ENCODE results near the gene DBH. TPM values are rescaled to one million over a fixed set of nuclear protein-coding genes. Genes with fewer than 3 reads are reported as not detected.

The DBH gene
- total RNA-seq, 1 experiment from 2014 or later: not detected

DNA sequence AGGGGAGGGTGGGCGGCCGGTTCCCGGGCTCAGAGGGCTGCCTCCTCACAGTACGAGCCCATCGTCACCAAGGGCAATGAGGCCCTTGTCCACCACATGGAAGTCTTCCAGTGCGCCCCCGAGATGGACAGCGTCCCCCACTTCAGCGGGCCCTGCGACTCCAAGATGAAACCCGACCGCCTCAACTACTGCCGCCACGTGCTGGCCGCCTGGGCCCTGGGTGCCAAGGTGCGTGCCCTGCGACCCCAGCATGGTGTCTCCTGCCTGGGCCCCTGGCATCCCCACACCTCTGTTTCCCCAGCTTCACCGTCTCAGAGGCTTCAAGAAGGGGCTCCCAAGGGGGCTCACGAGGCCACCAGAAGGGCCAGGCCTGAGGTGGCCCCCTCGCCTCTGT is 7.2 kb downstream of the DBH start:
- H3K4me1 ChIP-seq (ENCODE audit: insufficient read depth, low read length, poor library complexity, severe bottlenecking): no peaks in the 10 kb centered on the region
- no peak overlapping the region for H3K4me3 ChIP-seq (ENCODE audit: low read depth, low read length, poor library complexity, severe bottlenecking)
- BruUV-seq (replicated peaks): no TSS peak
- CTCF ChIA-PET: no interaction called here
- no peak for TF ChIP-seq EZH2 (IDR thresholded peaks at IDR 0.05; ENCODE audit: borderline replicate concordance, low read depth, low read length, poor library complexity, severe bottlenecking)
- TF ChIP-seq, protein P1, sequence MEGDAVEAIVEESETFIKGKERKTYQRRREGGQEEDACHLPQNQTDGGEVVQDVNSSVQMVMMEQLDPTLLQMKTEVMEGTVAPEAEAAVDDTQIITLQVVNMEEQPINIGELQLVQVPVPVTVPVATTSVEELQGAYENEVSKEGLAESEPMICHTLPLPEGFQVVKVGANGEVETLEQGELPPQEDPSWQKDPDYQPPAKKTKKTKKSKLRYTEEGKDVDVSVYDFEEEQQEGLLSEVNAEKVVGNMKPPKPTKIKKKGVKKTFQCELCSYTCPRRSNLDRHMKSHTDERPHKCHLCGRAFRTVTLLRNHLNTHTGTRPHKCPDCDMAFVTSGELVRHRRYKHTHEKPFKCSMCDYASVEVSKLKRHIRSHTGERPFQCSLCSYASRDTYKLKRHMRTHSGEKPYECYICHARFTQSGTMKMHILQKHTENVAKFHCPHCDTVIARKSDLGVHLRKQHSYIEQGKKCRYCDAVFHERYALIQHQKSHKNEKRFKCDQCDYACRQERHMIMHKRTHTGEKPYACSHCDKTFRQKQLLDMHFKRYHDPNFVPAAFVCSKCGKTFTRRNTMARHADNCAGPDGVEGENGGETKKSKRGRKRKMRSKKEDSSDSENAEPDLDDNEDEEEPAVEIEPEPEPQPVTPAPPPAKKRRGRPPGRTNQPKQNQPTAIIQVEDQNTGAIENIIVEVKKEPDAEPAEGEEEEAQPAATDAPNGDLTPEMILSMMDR (conservative IDR thresholded peaks at IDR 0.05; ENCODE audit: low read depth, low read length): no peak
- no peak overlapping the region for H3K27ac ChIP-seq (ENCODE audit: low read depth, low read length, poor library complexity, severe bottlenecking)
- POLR2A ChIA-PET (ENCODE audit: low non-redundant PET): no interaction called here
- H3K36me3 ChIP-seq (ENCODE audit: insufficient read depth, low read length, poor library complexity, severe bottlenecking): no peaks in the 10 kb centered on the region
- no peaks in the 10 kb centered on the region for H3K9me3 ChIP-seq (ENCODE audit: low read depth, low read length, poor library complexity, severe bottlenecking)
- DNase-seq (ENCODE audit: low spot score): no peak
- no peaks in the 10 kb centered on the region for H3K27me3 ChIP-seq (replicated peaks; ENCODE audit: insufficient read depth, low read depth, low read length, poor library complexity)
- intact Hi-C loops (cut with micrococcal nuclease; ENCODE audit: unreplicated experiment): no loop called here

DNA sequence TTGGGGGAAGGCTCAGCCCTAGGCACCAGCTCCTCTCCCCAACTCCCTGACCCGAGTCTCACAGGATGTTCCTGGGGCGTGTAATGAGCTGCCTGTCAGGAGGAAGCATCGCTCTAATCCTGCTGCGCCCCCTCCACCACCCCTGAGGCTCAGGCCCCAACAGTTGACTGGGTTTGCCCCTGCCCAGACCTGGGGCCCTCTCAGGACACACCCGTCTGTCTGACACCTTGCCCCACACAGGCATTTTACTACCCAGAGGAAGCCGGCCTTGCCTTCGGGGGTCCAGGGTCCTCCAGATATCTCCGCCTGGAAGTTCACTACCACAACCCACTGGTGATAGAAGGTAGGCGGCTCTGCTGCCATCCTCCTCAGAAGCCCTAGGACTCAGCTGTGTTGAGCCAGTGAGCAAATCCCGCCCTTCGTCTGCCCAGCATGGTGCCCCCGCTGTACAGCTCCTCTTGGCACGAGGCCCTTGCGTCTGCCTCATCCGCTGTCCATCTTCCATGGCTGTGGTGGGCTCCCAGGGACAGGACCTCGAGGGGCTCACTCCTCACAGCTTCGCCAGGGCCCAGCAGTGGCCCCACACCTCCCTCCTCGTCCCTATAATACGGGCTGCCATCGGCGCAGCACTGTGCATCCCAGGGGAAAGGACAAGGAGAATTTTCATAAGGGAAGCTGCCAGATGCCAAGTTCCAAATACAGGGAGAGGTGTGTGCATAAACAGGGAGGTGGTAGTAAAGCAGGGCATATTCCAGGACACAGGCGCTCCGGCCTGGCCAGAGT is 8.0 kb downstream of the DBH start:
- DNase-seq (ENCODE audit: low spot score): no peak
- TF ChIP-seq, protein P1 (conservative IDR thresholded peaks at IDR 0.05; ENCODE audit: low read depth, low read length): no peak
- TF ChIP-seq EZH2 (IDR thresholded peaks at IDR 0.05; ENCODE audit: borderline replicate concordance, low read depth, low read length, poor library complexity, severe bottlenecking): no peak
- BruUV-seq (replicated peaks): no TSS peak
- ChIA-PET CTCF (no interaction called here), POLR2A (ENCODE audit: low non-redundant PET) (no interaction called here)
- Histone ChIP-seq H3K4me3 (ENCODE audit: low read depth, low read length, poor library complexity, severe bottlenecking) (no peak overlapping the region), H3K9me3 (ENCODE audit: low read depth, low read length, poor library complexity, severe bottlenecking) (no peaks in the 10 kb centered on the region), H3K27ac (ENCODE audit: low read depth, low read length, poor library complexity, severe bottlenecking) (no peak overlapping the region), H3K27me3 (replicated peaks; ENCODE audit: insufficient read depth, low read depth, low read length, poor library complexity) (peaks cover 6% of the 10 kb centered on the region), H3K4me1 (ENCODE audit: insufficient read depth, low read length, poor library complexity, severe bottlenecking) (no peaks in the 10 kb centered on the region), H3K36me3 (ENCODE audit: insufficient read depth, low read length, poor library complexity, severe bottlenecking) (no peaks in the 10 kb centered on the region)
- intact Hi-C loops (cut with micrococcal nuclease; ENCODE audit: unreplicated experiment): no loop called here

DNA sequence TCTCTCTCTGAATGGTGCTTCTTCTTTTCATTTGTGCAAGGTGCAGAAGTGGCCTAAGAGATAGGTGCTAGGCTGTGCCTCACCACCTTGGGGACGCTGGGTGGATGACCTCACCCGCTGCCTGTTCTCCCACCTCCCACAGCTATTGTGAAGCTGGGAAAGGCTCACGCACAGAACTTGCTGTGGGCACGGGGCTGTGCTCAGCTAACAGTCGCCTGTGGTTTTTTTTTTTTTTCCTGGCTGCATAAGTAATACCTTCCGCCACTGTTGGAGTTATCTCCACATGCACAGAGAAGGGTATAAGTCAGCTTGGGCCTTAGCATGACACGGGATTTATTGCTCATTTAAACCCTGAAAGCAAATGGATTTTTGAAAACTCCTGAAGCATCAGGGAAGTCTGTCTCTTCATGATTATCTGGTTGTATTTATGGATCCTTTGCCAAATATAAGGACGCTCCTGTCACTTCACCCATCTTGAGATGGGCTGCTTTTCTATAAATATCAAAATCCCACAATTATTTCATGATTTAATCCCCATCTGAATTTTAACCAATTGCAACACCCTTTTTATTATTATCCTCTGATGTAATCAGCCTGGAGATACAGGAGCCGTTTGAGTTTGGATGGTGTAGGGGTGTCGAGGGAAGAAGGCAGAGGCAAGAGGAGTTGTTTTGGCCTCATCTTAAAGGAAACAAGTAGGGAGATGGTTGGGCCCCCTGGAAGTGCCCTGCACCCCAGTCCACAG is 9.0 kb downstream of the DBH start:
- H3K36me3 ChIP-seq (ENCODE audit: insufficient read depth, low read length, poor library complexity, severe bottlenecking): no peaks in the 10 kb centered on the region
- no peak for DNase-seq (ENCODE audit: low spot score)
- intact Hi-C loops (cut with micrococcal nuclease; ENCODE audit: unreplicated experiment): no loop called here
- no TSS peak for BruUV-seq (replicated peaks)
- H3K9me3 ChIP-seq (ENCODE audit: low read depth, low read length, poor library complexity, severe bottlenecking): no peaks in the 10 kb centered on the region
- H3K4me3 ChIP-seq (ENCODE audit: low read depth, low read length, poor library complexity, severe bottlenecking): no peak overlapping the region
- CTCF ChIA-PET: no interaction called here
- H3K4me1 ChIP-seq (ENCODE audit: insufficient read depth, low read length, poor library complexity, severe bottlenecking): no peaks in the 10 kb centered on the region
- TF ChIP-seq EZH2 (IDR thresholded peaks at IDR 0.05; ENCODE audit: borderline replicate concordance, low read depth, low read length, poor library complexity, severe bottlenecking): no peak
- H3K27ac ChIP-seq (ENCODE audit: low read depth, low read length, poor library complexity, severe bottlenecking): no peak overlapping the region
- POLR2A ChIA-PET (ENCODE audit: low non-redundant PET): no interaction called here
- H3K27me3 ChIP-seq (replicated peaks; ENCODE audit: insufficient read depth, low read depth, low read length, poor library complexity): peaks cover 11% of the 10 kb centered on the region
